Esophagus squamous epithelium (tissue), 4 donors: ENCODE measurements around the gene CPNE9.

Source experiments
- CTCF ChIP-seq, 6 experiments: fragments of 450-650 bp in 4 of 6; fragments of 200-600 bp in 2 of 6; sonication (generic) in 2 of 6; IDR thresholded peaks; one replicate each; pipeline ENCODE4 v1.5.1; 2016 to 2019; ENCODE audit warnings: antibody characterized with exemption in 6 of 6, mild to moderate bottlenecking in 4 of 6, moderate library complexity in 4 of 6
- POLR2A ChIP-seq, 4 donors: fragments of 450-650 bp; IDR thresholded peaks; one replicate each; pipeline ENCODE4 v1.6.1; 2017; ENCODE audit warnings: antibody characterized with exemption in 4 of 4, mild to moderate bottlenecking in 4 of 4, moderate library complexity in 3 of 4

- TF ChIP-seq CTCF (IDR thresholded peaks at IDR 0.05) (no peak), POLR2A (IDR thresholded peaks at IDR 0.05) (no peak)
These were observed 22.5 kb upstream of the CPNE9 start for GRCh38 chr3:9681011-9681722.
